Measurements from ENCODE around the gene PLXNA2.

- TF ChIP-seq CTCF (IDR thresholded peaks at IDR 0.05; ENCODE audit: low read depth, low read length) (no peak), EZH2phosphoT487 (IDR thresholded peaks at IDR 0.05; ENCODE audit: low read depth) (no peak)
These were observed 34.5 kb upstream of the PLXNA2 start for GRCh38 chr1:208278638-208279037.
